ENCODE results near the gene ERVFRD-1. TPM values are rescaled to one million over a fixed set of nuclear protein-coding genes. Genes with fewer than 3 reads are reported as not detected.

The ERVFRD-1 gene
- total and polyA plus RNA-seq, 2 donors (not counting 3 experiments of a cell fraction or from before 2014, with no cell fraction given): not detected

GRCh38 chr6:11101417-11101816, 10.1 kb downstream of the ERVFRD-1 start:
- Histone ChIP-seq H4K20me1 (replicated peaks; ENCODE audit: control insufficient read depth, extremely low read depth, insufficient read depth, low read length) (peaks cover 9% of the 10 kb centered on the region), H3K27me3 (ENCODE audit: control insufficient read depth in 2 of 2, insufficient read depth in 2 of 2, low read length in 2 of 2) (no peaks in the 10 kb centered on the region)

More at GRCh38 chr6:11101417-11101816, 10.1 kb downstream of the ERVFRD-1 start:
- no peaks in the 10 kb centered on the region for H3K4me1 ChIP-seq (ENCODE audit: control insufficient read depth, extremely low read depth, insufficient read depth, low read length)
- TF ChIP-seq EZH2 (IDR thresholded peaks at IDR 0.05; ENCODE audit: borderline replicate concordance, low read depth, low read length, severe bottlenecking) (no peak), CTCF (IDR thresholded peaks at IDR 0.05; ENCODE audit: extremely low read depth in 1 of 2, insufficient read depth in 1 of 2, low read depth in 1 of 2, low read length in 2 of 2) (no peak), POLR2A (IDR thresholded peaks at IDR 0.05; ENCODE audit: low read depth, low read length) (no peak), FOS (IDR thresholded peaks at IDR 0.05; ENCODE audit: borderline replicate concordance, insufficient read depth, low read length) (no peak), GATA2 (IDR thresholded peaks at IDR 0.05; ENCODE audit: insufficient read depth, insufficient read length, low read depth, low read length) (no peak), POLR2AphosphoS5 (IDR thresholded peaks at IDR 0.05; ENCODE audit: insufficient read depth, low read depth, low read length) (no peak), MYC (IDR thresholded peaks at IDR 0.05; ENCODE audit: low read depth, low read length) (no peak), JUN (IDR thresholded peaks at IDR 0.05; ENCODE audit: borderline replicate concordance, insufficient read depth, insufficient read length, low read depth) (no peak)
- TF ChIP-seq, protein P1, sequence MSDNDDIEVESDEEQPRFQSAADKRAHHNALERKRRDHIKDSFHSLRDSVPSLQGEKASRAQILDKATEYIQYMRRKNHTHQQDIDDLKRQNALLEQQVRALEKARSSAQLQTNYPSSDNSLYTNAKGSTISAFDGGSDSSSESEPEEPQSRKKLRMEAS (IDR thresholded peaks at IDR 0.05; ENCODE audit: insufficient read depth, insufficient read length): no peak
- H3K4me3 ChIP-seq (replicated peaks in 1 of 3; ENCODE audit: insufficient read depth in 1 of 3, low read depth in 1 of 3, low read length in 3 of 3): no peak overlapping the region
- ChIA-PET POLR2A (interaction anchor here (0.7 kb wide), 1 partner anchor 215 kb away, joined by 6 read pairs; no protein-coding TSS in a partner anchor), CTCF (no interaction called here)
- FAIRE-seq (no peak), DNase-seq (ENCODE audit: low read depth, low spot score) (no peak)
- H3K4me2 ChIP-seq (ENCODE audit: insufficient read depth, low read length): no peak overlapping the region
- dilution Hi-C loops (cut with MboI; ENCODE audit: extremely low pct_ligation_motif_present, low sequenced_read_pairs): no loop called here
- no peaks in the 10 kb centered on the region for H3K9me1 ChIP-seq (replicated peaks; ENCODE audit: control insufficient read depth, extremely low read depth, insufficient read depth, low read length)
- no peak overlapping the region for H2AFZ ChIP-seq (ENCODE audit: low read depth, low read length)
- no peak overlapping the region for H3K9ac ChIP-seq (replicated peaks; ENCODE audit: extremely low read depth, insufficient read depth, low read length)
- H3K79me2 ChIP-seq (ENCODE audit: control insufficient read depth, insufficient read depth, low read length): peaks cover 97% of the 10 kb centered on the region
- H3K36me3 ChIP-seq (ENCODE audit: control insufficient read depth in 2 of 2, extremely low read depth in 1 of 2, insufficient read depth in 2 of 2, low read length in 2 of 2): no peaks in the 10 kb centered on the region
- H3K27ac ChIP-seq (ENCODE audit: insufficient read depth, low read depth, low read length): no peak overlapping the region
- H3K9me3 ChIP-seq (replicated peaks; ENCODE audit: control insufficient read depth, insufficient read depth, low read length): no peaks in the 10 kb centered on the region
- no TSS peak for BruUV-seq (replicated peaks)
- intact Hi-C loops (cut with micrococcal nuclease): no loop called here
